RWPE2 (cell line): ENCODE measurements around the gene METTL25.

Experiments used
- ATAC-seq: fragments of 200-7000 bp; cut with Tn5 transposase; 3 replicates; pipeline ENCODE4 v1.9.1; 2021; ENCODE audit warnings: low read depth
- DNase-seq: peaks from one replicate; pipeline ENCODE4 v3.0.0-alpha.2; 2020; ENCODE audit warnings: low spot score
- H3K27ac ChIP-seq: fragments of 450-650 bp; 2 replicates; pipeline ENCODE4 v1.5.1; 2017; ENCODE audit warnings: mild to moderate bottlenecking; ENCODE audit not compliant: poor library complexity, severe bottlenecking
- H3K27me3 ChIP-seq: fragments of 250-450 bp; sonication (Bioruptor Pico); 2 replicates; pipeline ENCODE4 v1.5.1; 2021; ENCODE audit warnings: mild to moderate bottlenecking, moderate library complexity; ENCODE audit not compliant: insufficient read depth, poor library complexity, severe bottlenecking
- H3K36me3 ChIP-seq: fragments of 250-450 bp; sonication (Bioruptor Pico); 2 replicates; pipeline ENCODE4 v1.5.1; 2020; ENCODE audit warnings: low read depth, mild to moderate bottlenecking, moderate library complexity
- H3K4me1 ChIP-seq: fragments of 250-450 bp; sonication (Bioruptor Pico); 2 replicates; pipeline ENCODE4 v1.5.1; 2021; ENCODE audit warnings: mild to moderate bottlenecking, moderate library complexity; ENCODE audit not compliant: insufficient read depth, poor library complexity, severe bottlenecking
- H3K4me3 ChIP-seq: fragments of 250-450 bp; sonication (Bioruptor Pico); 2 replicates; pipeline ENCODE4 v1.5.1; 2021; ENCODE audit warnings: mild to moderate bottlenecking, moderate library complexity; ENCODE audit not compliant: severe bottlenecking
- H3K9me3 ChIP-seq: fragments of 250-450 bp; sonication (Bioruptor Pico); 2 replicates; pipeline ENCODE4 v1.5.1; 2021; ENCODE audit warnings: mild to moderate bottlenecking, moderate library complexity; ENCODE audit not compliant: severe bottlenecking
- TF ChIP-seq, protein P1 (sequence below): fragments of 450-650 bp; IDR thresholded peaks from one replicate; pipeline ENCODE4 v1.5.1; 2017; ENCODE audit warnings: mild to moderate bottlenecking, moderate library complexity; ENCODE audit not compliant: poor library complexity, severe bottlenecking

METTL25 gene

DNA sequence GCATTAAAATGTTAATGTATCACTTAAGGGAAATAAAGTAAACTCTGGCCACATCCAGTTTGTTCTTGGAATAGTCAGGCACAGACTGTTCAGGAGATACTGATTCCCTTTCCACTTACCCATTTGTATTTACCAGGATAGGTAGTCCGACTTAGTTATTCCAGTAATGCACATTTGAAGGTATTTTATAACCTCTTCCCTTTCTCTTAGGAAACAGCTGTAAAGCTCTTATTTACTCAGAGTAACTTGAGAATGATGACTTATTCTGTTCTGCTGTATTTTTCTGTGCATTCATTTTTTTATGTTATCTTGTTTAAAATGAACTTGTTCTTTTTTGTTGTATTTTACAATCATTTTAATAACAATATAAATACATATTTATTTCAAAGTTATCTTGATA, 78.0 kb downstream of the METTL25 start:
- H3K4me3 ChIP-seq, result no peak overlapping the region
- H3K4me1 ChIP-seq, result peaks cover 3% of the 10 kb centered on the region
- TF ChIP-seq, protein P1, sequence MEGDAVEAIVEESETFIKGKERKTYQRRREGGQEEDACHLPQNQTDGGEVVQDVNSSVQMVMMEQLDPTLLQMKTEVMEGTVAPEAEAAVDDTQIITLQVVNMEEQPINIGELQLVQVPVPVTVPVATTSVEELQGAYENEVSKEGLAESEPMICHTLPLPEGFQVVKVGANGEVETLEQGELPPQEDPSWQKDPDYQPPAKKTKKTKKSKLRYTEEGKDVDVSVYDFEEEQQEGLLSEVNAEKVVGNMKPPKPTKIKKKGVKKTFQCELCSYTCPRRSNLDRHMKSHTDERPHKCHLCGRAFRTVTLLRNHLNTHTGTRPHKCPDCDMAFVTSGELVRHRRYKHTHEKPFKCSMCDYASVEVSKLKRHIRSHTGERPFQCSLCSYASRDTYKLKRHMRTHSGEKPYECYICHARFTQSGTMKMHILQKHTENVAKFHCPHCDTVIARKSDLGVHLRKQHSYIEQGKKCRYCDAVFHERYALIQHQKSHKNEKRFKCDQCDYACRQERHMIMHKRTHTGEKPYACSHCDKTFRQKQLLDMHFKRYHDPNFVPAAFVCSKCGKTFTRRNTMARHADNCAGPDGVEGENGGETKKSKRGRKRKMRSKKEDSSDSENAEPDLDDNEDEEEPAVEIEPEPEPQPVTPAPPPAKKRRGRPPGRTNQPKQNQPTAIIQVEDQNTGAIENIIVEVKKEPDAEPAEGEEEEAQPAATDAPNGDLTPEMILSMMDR, result no peak
- H3K9me3 ChIP-seq, result no peaks in the 10 kb centered on the region
- peak; percentile 51; the same call in 2 of the 3 replicates for ATAC-seq
- no peaks in the 10 kb centered on the region for H3K27me3 ChIP-seq
- H3K36me3 ChIP-seq, result no peaks in the 10 kb centered on the region
- no peak overlapping the region for H3K27ac ChIP-seq
- no peak for DNase-seq

DNA sequence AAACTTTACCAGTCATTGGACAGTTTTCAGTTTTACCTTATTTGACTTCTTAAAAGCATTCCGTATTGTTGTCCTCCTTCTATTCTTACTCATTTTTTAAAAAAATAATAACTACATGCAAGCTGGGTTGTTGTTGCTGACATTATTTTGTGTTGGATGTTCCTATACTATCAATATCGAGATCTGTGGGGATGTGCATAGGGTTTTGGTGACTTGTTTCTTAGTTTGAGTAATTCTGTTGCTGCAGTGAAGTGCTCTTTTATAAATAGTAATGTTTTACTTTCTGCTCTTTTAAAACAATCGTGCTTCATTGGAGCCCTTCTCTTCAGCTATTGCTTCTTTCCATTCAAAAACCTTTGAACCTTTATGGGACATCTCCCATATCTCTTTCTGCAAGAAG, 79.4 kb downstream of the METTL25 start:
- Histone ChIP-seq H3K4me3 (no peak overlapping the region), H3K9me3 (no peaks in the 10 kb centered on the region), H3K27me3 (no peaks in the 10 kb centered on the region), H3K27ac (no peak overlapping the region), H3K4me1 (peaks cover 3% of the 10 kb centered on the region), H3K36me3 (no peaks in the 10 kb centered on the region)
- TF ChIP-seq, protein P1, result no peak
- ATAC-seq (no peak), DNase-seq (no peak)

DNA sequence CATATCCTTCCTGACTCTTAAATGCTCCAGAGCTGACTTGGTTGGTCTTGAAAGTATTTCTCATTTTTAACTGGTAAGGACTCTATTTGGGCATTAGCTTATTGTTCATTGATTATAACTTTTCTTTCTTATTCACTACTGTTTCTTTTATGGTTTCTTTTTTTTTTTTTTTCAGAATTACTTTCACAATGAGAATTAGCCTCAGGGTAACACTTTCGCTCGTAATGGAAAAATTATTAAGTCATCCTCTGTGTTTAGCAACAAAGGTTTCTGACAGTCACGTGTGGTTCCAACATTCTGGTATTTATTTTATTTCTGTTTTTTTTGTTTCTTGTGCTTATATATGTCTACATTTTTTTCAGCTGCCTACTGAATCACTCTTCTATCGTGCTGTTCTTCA, 80.0 kb downstream of the METTL25 start:
- DNase-seq (no peak), ATAC-seq (no peak)
- H3K4me3 ChIP-seq, result no peak overlapping the region

DNA sequence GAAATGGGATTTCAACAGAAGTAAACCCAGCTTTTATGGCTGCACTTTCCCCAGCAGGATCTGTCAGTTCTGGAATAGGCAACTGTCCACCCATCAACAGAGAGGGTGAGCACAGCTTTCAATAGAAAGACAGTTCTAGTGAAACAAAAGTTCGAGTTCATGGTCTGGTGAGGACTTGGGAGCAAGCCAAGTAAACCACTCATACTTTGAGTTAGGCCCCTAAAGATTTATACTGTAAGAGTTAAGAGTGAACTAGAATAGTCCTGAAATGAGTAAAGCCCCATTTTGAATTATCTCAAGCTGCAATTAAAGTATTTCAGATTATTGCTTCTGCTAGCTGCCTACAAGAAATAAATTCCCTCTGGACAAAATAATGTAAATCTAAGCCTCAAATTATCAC, 82.6 kb downstream of the METTL25 start:
- Histone ChIP-seq H3K4me3 (no peak overlapping the region), H3K27me3 (no peaks in the 10 kb centered on the region), H3K4me1 (peaks cover 3% of the 10 kb centered on the region), H3K27ac (no peak overlapping the region), H3K9me3 (no peaks in the 10 kb centered on the region), H3K36me3 (no peaks in the 10 kb centered on the region)
- no peak for DNase-seq
- TF ChIP-seq, protein P1, result no peak
- ATAC-seq, result no peak

More for the DNA sequence above, 80.0 kb downstream of the METTL25 start:
- Histone ChIP-seq H3K27me3 (no peaks in the 10 kb centered on the region), H3K36me3 (no peaks in the 10 kb centered on the region), H3K4me1 (peaks cover 3% of the 10 kb centered on the region), H3K9me3 (no peaks in the 10 kb centered on the region), H3K27ac (no peak overlapping the region)
- TF ChIP-seq, protein P1, result no peak

DNA sequence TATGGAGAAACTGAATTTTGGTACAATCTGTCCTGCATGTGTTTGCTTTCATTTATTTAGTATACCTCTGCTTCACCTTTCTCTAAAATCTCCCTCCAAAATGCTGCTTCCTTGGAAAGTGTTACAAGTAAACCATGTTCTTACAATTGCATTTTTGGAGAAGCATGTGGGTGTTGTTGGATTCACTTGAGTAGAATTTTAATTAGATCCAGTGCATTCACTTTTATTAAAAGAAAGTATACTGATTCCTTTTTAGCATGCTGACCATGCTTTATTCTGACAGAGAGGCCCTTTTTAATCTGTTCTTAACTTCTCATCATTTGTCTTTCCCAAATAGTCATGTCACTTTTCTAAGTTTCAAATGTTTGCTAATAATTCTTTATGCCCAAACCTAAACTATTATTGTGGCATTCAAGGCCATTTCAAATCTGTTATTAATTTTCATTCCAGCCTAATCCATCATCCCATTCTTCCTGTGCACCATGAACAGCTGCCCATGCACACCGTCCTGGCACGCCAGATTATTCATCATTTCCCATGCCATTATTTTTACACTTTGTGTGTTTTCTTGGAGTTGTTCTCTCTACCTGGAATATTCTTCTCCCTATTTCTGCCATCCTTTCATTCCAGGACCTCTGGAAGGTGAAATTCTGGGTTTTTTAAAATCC, 90.7 kb downstream of the METTL25 start:
- DNase-seq (no peak), ATAC-seq (no peak)
- Histone ChIP-seq H3K36me3 (no peaks in the 10 kb centered on the region), H3K9me3 (no peaks in the 10 kb centered on the region), H3K27ac (no peak overlapping the region), H3K27me3 (no peaks in the 10 kb centered on the region), H3K4me3 (no peak overlapping the region), H3K4me1 (no peaks in the 10 kb centered on the region)
- TF ChIP-seq, protein P1, result no peak
